Measurements from ENCODE around the gene RIN3.

- TF ChIP-seq, protein P1, sequence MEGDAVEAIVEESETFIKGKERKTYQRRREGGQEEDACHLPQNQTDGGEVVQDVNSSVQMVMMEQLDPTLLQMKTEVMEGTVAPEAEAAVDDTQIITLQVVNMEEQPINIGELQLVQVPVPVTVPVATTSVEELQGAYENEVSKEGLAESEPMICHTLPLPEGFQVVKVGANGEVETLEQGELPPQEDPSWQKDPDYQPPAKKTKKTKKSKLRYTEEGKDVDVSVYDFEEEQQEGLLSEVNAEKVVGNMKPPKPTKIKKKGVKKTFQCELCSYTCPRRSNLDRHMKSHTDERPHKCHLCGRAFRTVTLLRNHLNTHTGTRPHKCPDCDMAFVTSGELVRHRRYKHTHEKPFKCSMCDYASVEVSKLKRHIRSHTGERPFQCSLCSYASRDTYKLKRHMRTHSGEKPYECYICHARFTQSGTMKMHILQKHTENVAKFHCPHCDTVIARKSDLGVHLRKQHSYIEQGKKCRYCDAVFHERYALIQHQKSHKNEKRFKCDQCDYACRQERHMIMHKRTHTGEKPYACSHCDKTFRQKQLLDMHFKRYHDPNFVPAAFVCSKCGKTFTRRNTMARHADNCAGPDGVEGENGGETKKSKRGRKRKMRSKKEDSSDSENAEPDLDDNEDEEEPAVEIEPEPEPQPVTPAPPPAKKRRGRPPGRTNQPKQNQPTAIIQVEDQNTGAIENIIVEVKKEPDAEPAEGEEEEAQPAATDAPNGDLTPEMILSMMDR (conservative IDR thresholded peaks at IDR 0.05; ENCODE audit: low read depth, low read length), result no peak
- no peak for TF ChIP-seq EZH2phosphoT487 (IDR thresholded peaks at IDR 0.05; ENCODE audit: borderline replicate concordance, low read length)
Observed at GRCh38 chr14:92695562-92695961, 182.0 kb downstream of the RIN3 start.

Data from PC-3 (cell line).